Amniotic stem cell (primary cell): Measurements from ENCODE around the gene MN1.

Experiments
- DNase-seq: peaks from one replicate; lab custom pipeline; 2025; lab: John Stamatoyannopoulos, UW

Gene MN1

DNA sequence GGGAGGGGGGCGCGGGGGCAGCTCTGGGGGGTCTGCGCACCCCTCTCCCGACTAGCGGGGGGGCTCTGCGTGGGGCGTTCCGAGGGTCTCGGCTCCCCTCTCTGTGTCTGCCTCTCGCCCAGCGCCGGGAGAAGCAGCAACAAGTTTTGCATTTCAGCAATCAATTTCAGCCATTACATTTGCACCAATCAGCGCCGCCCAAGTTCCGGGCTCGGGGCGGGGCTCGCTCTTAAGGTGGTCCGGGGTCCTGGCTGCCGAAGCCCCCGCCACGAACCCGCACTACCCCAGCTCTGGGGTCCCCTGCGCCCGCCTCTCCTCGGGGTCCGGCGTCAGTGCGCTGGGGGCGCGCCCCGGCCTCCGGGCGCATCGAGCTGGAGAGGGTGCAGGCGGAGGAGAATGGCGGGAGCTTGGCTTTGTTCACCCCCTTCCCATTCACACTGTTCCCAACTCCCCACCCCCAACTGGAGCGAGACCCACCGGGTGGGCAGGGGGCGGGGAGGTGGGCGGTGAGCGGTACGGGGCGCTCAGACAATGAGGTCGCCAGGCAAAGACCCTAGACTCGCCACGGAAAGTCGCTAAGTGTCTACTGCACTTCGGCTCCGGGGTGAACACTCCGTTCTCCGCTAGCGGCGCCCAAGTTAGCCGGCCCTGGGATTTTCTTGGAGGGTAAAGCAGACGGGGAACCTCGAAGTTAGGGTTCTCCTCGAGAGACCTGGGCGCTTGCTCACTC lies at the start of gene MN1:
MN1 (minus strand) TSS at position 141 of the 730 bp plus-strand sequence. CDS start 1,213 bp downstream, outside the sequence.
- no peak for DNase-seq

DNA sequence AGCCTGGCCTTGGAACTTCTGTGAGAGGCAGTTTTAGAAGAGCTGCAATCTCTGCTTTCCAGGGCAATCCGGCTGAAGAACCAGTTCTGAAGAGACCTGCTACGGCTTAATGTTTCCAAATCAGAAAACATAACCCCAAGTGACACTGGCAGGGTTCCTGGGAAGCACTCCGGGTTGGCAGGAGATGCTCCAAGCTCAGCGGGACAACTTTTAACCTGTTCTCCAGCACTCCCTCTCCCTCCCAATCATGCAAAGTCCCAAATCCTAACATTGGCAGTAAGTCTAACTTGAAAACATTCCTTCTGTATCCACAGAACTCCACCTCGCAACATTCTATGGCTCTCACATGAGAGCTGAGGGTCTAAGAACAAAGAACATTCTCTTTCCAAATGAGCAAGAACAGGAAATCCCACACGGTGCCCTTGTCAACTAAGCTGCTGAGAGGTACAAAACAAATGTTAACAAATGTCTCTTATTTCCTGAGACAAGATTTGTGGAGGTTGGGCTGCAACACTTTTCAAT lies 48.5 kb upstream of the MN1 start:
- no peak for DNase-seq

DNA sequence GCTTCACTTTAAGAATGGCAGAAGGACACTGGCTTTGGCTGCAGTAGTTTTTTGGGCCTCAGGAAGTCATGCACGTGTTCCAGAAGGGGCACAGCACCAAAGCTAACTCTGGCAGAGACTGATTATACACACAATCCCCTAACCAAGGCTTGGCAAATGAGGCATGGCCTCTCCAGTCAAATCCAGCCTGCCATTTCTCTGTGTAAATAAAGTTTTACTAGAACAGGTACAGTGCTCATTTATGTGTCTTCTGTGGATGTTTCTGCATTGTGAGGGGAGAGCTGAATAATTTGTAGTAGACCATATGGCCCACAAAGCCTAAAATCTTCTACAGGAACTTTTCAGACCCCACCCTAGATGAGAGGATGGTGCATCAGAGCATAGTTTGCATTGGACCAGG lies 46.4 kb upstream of the MN1 start:
- no peak for DNase-seq

DNA sequence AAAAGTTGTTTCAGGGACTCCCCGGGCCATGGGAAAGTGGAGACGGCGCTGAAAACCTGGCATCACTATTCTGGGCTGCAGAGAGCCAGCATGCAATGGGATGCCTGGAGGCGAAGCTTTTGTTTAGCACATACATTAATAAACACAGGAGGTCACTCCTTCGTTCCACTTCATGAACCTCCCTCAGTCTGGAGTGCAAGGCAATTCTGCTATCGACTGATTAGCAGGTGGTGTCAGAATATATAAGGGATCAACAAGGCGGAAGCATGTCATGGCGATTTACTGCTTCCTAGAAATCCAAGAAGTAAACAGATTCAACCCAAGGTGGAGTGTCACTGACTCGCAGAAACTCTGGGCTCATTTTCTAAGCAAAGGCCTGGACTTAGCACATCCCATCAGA lies 45.4 kb upstream of the MN1 start:
- DNase-seq: no peak

DNA sequence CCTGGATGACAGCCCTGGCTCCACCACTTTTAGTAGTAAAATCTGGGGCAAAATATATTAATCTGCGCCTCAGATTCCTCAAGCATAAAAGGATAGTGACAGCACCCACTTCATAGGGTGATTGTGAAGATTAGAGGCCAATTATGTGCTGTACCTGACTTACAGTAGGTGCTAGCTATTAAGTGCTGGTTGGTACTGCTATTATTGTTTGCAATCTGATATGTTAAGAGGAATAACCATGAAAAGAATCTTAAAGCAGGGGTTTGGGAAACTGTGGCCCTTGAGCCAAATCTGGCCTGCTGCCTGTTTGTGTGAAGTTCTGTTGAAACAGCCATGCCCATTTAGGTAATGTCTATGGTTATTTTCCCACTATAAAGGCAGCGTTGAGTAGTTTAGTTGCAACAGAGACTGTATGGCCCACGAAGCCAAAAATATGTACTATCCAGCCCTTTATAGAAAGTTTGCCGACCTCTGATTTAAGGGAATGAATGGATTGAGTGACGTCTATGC lies 44.7 kb upstream of the MN1 start:
- no peak for DNase-seq

DNA sequence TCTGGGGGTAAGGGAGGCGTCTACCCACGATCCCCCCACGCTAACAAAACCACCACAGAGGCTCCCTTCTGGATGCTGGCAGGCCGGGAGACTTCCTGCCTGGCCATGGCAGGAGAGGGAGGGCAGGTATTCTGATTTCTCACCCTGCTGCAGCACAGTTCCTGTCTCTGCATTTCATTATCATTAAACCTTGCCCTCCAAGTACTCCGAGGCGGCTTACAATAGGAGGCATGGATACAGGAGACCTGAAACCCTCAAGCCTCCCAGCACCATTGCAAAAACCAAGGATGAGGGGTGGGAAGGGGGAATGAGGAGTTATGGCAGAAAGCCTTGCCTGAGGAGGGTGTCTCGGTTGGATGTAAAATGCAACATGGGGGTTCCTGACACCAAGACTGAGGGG lies 44.1 kb upstream of the MN1 start:
- no peak for DNase-seq

DNA sequence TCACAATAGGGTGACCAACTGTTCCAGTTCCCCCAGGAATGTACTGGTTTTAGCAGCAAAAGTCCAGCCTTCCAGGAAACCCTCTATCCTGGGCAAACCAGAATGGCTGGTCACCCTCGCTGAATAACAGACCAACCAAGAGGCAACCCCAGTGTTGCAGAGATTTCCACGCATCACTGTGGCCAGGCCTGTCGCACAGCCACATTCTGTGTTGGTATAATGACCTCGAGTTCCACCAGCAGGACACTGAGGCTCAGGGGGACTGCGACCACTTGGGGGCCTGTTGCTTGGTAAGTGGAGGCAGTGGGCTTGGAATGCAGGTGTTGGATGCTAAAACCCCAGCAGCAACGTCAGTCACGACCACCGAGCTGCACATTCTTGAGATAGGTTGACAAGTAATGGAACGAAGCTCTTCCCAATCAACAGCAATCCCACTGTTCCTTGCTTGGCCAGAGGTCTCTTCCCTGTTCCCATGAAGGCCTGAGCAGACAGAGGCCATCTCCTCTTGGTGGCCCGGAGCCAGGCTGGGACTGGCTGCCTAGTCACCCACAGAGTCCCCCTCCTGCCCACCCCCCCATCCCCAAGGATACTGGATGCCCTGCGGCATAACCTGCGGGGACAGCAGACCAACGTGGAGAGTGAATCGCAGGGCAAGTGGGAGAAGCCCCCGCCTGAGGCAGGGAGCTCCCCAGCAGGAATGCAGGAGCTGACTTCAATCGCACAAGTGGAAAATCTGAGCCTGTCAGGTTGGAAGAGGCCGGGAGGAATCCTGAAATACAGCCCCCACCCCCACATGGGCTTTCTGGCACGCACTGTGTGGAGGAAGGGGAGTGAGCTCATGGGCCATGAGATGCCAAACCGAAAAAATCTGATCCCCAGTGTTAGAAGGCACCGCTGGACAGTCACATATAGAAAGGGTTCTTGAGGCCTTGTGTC lies 43.4 kb upstream of the MN1 start:
- DNase-seq: peak; percentile 45

DNA sequence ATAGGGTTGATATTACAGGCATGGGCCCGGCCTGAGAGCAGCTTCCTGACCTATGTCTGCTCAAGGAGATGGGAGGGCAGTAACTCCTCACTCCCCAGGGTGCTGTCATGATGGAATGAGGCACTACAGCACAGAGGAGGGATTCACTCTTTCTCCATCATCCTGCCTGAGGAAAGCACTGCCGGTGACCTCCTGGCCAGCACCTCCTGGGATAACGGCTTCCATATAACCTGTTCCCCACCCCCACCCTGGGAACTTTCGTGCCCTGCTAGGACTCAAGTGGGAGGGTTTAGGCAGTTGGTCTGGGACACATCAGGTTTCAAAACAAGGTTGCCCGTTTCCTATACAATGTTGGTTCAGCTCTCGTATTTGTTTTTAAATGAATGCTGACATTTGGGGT lies 42.7 kb upstream of the MN1 start:
- DNase-seq: no peak

DNA sequence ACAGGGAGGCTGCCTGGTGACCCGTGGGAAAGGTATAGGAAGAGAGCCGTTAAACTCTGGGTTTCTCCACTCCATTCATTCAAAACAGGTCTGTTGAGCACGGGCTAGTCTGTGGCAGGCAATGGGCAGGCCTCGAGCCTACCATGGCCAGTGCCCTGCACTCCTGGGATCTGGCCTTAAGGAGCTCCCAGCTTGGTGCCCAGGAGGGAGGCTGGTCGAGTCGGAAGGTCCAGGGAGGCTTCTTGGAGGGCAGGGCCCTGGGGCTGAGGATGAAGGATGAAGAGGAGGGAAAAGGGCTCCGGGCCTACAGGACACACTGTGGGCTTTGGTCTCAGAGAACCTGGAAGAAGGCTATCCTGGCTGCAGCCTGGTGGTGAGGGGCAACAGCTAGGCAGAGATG lies 41.9 kb upstream of the MN1 start:
- DNase-seq: no peak

DNA sequence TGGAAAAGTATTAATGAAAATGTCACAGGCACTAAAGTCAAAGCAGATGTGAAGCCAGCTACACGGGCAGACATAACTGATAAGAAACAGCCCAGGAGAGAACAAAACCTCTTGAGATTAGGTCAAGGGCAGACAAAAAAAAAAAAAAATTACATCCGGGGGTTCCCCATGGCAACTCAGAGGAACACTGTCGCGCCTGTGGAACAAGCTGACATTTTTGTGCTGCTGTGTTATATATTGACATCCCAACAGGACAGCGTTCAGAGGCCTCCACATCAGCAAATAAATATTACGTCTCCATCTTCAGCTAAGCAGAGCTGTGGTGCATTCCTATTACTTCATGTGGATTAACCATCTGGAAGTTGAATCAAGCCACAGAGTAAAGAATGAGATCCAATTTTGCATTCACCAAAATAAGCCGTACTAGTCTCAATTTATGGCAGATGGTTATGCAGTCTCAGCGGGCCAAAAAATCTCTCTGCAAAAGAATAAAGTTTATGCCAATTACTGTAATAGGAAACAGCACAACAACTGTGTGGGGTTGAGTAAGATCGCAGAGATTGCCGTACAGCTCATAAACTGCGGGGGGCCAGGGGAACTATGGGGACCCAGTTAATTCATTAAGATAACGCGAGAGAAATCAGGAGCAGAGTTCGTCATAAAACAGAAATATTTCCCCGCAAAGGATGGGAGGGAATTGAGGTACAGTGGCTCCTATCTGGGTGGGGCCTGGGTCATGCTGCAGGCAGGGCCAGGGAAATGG lies 41.3 kb upstream of the MN1 start:
- DNase-seq: no peak

DNA sequence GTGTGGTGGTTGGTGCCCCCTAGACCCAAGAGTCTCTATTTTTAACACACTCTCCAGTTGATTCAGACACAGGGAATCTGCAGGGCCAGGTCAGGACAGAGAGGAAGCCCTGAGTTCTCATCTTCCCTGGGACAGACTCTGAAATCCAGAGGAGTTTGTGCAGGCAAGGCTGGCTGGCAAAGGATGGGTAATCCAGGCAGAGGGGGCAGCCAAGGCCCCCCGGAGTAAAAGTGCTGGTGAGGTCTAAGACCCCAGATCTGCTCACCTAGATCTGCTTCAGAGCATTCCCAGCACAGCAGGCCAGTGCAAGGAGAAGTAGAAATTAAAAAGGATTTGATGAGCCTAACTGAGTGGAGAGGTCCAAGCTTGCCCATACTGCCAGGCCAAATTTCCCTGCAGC lies 40.6 kb upstream of the MN1 start:
- no peak for DNase-seq

DNA sequence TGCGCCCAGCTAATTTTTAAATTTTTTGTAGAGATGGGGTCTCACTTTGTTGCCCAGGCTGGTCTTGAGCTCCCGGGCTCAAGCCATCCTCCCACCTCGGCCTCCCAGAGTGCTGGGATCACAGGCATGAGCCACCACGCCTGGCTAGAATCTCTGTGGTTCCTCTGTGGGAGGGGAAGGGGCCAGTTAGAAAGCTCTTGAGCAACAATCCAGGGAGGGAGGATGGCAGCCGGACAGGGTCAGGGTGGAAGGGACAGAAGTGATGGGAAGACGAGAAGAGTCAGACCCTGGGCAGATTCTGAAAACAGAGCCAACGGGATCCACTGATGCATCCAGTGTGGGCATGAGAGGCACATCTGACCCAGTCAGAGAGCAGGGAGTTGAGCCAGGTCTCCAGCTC lies 38.9 kb upstream of the MN1 start:
- no peak for DNase-seq

DNA sequence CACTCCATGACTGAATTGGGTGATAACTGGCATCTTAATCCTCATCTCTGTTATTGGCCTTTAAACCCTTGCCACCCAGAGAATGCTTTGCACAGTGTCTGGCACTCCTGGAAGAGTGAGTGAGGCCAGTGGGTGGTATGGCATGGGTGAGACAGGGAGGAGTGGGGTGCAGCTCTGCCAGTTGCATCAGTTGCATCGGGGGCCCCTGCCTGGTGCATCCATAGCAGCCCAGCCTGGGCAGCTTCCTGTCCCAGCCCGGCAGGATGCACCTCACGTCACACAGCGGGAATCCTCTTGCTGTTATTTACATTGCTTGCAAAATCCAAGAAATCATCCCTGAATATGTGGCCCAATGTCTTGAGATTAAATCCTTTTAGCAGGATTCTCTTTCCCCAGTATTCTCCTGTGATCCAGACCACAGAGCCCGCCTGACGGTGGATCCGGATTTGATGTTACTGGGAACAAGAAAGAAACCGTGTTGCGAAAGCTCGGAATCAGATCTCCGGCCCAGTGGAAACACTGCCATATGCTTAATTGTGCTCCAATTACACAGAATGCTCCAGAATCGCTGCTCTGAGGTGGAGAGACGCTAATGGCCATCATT lies 37.6 kb upstream of the MN1 start:
- DNase-seq: no peak

DNA sequence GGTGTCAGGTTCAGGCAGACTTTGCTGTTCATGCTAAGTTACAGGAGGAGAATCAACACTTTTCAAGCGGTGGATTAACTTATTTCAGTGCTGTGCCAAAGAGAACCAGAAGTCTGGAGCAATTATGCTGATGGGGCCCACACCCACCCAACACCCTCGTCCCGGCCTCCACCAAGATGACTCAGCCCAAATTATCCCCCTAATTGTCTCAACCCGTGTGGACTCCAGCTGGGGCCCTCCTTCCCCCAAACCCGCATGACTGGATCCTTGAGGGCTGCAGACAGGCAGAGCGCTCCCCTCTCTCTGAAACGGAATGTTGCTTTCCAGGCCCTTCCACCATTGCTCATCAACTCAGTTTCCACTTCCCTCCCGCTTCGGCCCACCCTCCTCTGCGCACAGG lies 34.6 kb upstream of the MN1 start:
- no peak for DNase-seq

DNA sequence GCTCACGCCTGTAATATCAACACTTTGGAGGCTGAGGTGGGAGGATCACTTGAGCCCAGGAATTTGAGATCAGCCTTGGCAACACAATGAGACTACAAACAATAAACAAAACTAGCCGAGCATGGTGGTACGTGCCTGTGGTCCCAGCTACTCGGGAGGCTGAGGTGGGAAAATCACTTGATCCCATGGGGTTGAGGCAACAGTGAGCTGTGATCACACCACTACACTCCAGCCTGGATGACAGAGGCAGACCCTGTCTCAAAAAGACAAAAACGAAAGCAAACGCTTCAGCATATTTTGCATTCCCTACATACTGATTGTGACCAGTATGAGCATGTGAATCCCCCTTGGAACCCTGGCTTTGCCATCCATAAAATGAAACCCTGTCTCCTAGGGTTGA lies 33.9 kb upstream of the MN1 start:
- no peak for DNase-seq

DNA sequence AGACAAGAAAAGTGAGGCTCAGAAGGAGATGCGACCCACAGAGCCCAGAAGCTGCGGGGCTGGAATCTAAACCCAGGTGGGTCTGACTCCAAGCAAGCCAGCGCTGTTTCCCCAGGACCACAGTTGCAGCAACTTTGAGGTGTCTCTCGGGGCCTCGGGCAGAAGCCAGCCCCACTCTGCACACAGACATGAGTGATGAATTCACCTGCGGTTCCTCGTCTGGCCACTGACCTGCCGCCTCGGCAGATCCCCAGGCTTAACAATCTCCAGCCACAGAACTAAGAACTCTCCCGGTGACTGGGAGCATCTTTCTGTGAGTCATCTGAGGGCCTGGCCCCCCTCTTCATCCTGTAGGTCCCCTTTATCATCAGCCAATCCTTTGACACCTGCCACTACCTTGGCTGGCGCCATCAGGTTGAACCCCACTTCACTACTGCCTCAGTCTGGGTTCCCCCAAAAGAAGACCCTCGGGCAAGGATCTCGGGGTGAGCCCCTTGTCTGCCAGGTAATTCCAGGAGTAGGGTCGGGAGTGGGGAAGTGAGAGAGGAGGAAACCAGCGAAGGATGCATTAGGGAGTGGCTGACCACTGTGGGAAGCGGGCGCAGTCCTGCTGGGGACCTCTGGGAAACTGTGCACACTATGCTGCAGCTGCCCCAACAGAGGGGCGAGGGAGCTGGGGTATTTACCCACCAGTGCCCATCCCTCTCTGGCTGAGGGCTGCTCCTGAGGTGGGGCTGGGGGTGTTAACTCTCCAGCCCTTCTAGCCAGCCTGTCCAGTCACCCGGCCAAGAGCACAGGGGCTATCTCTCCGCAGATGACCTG lies 33.0 kb upstream of the MN1 start:
- DNase-seq: no peak

DNA sequence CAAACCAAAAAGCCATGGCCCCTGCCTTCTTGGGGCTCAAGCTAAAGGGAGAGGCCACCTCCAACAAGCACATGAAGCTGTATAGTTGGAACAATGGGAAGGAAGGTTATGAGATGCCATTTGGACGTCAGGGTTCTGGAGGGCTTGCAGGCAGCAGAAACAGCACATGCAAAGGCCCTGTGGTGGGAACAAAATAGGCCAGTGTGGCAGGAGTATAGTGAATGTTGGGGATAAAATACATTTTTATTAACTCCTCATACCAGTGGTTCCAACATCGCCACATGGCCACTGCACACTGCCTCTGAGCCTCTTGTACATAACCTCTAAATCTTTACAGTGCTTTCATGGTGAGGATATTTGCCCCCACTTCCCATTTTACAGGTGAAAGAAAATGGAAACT lies 32.2 kb upstream of the MN1 start:
- DNase-seq: no peak

DNA sequence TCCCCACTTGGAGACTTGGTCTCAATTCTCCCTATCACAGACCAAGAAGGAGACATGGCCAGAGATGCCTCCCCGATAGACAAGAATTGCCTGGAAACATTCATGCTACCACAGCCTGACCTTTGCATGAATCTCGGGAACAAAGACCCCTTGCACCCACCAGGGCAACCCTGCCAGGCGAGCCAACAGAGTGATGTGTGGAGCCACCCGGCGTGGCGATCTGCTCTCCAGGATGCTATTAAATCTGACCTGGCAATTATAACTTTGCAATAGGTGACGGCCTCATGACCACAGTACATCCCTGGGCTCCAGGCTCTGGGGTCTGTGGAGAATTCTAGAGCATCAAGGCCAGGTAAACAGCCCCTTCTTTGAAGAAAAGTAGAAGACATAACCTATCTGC lies 31.1 kb upstream of the MN1 start:
- no peak for DNase-seq

DNA sequence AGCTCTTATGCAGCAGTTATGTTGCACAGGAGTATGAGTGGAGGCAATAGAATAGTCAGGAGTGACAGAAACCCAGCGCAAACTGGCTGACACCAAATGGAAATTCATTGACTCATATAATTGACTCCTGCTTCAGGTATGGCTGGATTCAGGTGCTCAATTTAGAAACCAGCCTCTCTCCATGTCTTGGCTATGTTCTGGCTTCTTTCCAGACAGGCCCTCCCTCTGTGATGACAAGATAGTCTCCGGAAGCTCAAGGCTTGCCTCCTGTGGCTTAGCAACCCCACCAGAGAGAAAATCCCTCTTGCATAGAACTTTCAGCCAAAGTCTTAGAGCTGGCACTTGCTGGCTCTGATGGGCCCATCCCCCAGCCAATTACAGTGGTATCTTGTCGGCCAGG lies 28.1 kb upstream of the MN1 start:
- no peak for DNase-seq

DNA sequence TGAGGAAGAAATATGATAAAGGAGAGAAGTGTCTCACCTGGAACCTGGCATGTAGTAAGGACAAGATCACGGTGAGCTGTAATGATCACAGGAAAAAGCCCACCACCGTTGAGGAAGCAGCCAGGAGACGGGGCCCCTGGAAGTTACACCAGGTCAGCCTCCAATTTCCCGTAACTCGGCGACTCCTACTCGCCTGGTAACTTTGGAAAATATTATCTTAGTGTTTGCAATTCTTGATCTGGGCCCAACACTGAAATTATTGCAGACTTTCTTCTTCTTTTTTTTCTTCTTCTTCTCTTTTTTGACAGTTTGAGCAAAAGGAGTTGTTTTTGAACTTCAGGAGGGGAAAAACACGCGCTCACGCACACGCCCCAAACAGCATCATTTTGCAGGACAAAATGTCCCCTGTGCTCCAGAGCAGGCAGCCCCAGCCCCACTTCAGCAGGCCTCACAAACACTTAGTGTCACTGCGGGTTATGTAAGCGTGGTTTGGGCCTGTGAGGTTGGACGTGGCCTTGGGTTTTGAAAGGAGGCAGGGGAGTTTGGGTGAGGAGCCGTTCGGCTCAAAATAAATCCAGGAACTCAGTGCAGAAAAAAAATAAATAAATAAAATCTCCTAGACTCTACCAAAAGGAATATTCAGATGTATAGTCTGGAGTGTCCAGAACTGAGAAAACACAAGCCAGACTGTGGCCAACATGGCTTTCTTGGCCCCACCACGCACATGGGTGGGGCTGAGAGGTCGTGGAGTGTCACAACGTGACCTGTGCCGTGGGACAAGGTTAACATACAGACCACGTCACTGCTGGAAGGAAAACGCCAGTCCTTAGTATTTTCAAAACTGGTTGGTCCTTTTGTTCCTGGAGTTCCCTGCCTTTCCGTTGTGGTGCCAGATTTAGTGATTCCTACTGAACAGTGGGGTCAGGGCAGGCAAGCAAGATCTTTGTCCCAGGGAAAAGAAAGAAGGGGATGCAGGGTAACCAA lies 26.3 kb upstream of the MN1 start:
- DNase-seq: no peak
